ENCODE data around the gene KLHL14.
"Not testable (repeated sequence)": the region's sequence is repeated elsewhere in the genome, so short reads cannot be mapped to it uniquely, and the experiment has no call there.

The KLHL14 gene, protein sequence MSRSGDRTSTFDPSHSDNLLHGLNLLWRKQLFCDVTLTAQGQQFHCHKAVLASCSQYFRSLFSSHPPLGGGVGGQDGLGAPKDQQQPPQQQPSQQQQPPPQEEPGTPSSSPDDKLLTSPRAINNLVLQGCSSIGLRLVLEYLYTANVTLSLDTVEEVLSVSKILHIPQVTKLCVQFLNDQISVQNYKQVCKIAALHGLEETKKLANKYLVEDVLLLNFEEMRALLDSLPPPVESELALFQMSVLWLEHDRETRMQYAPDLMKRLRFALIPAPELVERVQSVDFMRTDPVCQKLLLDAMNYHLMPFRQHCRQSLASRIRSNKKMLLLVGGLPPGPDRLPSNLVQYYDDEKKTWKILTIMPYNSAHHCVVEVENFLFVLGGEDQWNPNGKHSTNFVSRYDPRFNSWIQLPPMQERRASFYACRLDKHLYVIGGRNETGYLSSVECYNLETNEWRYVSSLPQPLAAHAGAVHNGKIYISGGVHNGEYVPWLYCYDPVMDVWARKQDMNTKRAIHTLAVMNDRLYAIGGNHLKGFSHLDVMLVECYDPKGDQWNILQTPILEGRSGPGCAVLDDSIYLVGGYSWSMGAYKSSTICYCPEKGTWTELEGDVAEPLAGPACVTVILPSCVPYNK

DNA sequence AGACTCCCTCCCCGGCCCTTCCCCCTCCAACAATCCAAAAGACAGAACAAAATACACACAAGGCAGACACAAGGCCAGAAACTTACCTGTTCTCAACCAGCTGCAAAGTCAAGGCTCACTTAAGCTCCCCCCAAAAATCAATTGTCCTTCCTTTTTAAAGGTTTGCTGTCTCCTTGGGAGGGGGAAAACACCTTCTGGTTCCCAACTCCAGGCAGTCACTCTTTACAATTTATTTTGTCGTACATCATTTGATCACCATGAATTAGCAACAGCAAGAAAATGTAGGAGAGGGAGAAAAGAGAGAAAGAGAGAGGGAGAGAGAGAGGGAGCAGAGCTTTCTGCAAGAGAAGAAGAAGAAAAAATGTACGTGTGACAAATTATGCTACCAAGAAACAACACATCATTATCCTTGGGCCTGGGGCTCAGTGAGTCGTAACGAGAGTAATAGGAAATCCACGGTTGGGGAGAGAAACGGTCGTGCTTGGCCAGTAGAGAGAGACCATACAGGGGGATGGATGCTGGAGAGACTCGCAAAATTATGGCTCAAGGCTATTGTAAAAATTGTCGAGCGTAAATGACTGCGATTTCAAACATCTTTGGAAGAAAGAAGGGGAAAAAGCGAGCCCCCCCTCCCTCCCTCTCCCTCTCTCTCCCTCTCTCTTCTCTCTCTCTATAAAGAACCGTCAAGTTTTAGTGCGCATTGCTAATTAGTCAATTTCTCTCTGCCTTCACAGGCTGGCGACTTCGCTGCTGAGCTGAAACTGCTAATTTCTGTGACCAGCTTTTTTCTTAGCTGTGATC, at the start of gene KLHL14:
Gene KLHL14 (minus strand): TSS at position 443 of the 801 bp plus-strand sequence. CDS start 2,432 bp downstream, outside the sequence.
- peak within 1 kb of the TSS; percentile 39; the same call in 1 of the 2 replicates for H3K4me3 ChIP-seq (ENCODE audit: low read length)
- no peak for TF ChIP-seq ZNF274 (IDR thresholded peaks at IDR 0.05; ENCODE audit: low read depth, low read length)

DNA sequence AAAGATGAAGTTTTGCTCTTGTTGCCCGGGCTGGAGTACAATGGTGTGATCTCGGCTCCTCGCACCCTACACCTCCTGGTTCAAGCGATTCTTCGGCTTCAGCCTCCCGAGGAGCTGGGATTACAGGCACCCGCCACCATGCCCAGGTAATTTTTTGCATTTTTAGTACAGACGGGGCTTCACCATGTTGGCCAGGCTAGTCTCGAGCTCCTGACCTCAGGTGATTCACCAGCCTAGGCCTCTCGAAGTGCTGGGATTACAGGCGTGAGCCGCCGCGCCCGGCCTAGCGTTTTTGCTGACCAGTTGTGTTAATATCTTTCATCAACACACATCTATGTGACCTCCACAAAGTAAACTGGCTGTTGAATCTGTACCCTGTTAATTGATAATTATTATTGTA, 49.4 kb upstream of the KLHL14 start:
- H3K4me3 ChIP-seq (ENCODE audit: low read length) = no peak overlapping the region
- no peak for TF ChIP-seq ZNF274 (IDR thresholded peaks at IDR 0.05; ENCODE audit: low read depth, low read length)

- TF ChIP-seq ZNF274 (IDR thresholded peaks at IDR 0.05; ENCODE audit: low read depth, low read length) = no peak
- no peak overlapping the region for H3K4me3 ChIP-seq (ENCODE audit: low read length)
Measured at GRCh38 chr18:32815881-32816280, 43.1 kb upstream of the KLHL14 start.

DNA sequence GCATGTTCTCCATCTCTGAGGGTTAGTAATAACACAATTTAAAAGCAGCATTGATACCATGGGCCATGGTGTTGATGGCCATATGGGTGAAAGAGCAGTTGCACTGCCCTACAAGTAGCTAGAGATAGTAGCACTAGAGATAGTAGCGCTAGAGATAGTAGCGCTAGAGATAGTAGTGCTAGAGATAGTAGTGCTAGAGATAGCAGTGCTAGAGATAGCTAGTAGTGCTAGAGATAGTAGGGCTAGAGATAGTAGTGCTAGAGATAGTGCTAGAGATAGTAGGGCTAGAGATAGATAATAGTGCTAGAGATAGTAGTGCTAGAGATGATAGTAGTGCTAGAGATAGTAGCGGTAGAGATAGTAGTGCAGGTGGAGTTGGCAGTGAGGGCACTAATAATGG, 39.5 kb upstream of the KLHL14 start:
- no peak overlapping the region for H3K4me3 ChIP-seq (ENCODE audit: low read length)
- no peak for TF ChIP-seq ZNF274 (IDR thresholded peaks at IDR 0.05; ENCODE audit: low read depth, low read length)

- H3K4me3 ChIP-seq (ENCODE audit: low read length) = no peak overlapping the region
- TF ChIP-seq ZNF274 (IDR thresholded peaks at IDR 0.05; ENCODE audit: low read depth, low read length) = no peak
Measured at GRCh38 chr18:32810314-32810713, 37.5 kb upstream of the KLHL14 start.

GRCh38 chr18:32805354-32805753, 32.5 kb upstream of the KLHL14 start:
- H3K4me3 ChIP-seq (ENCODE audit: low read length) = no peak overlapping the region
- TF ChIP-seq ZNF274 (IDR thresholded peaks at IDR 0.05; ENCODE audit: low read depth, low read length) = no peak

DNA sequence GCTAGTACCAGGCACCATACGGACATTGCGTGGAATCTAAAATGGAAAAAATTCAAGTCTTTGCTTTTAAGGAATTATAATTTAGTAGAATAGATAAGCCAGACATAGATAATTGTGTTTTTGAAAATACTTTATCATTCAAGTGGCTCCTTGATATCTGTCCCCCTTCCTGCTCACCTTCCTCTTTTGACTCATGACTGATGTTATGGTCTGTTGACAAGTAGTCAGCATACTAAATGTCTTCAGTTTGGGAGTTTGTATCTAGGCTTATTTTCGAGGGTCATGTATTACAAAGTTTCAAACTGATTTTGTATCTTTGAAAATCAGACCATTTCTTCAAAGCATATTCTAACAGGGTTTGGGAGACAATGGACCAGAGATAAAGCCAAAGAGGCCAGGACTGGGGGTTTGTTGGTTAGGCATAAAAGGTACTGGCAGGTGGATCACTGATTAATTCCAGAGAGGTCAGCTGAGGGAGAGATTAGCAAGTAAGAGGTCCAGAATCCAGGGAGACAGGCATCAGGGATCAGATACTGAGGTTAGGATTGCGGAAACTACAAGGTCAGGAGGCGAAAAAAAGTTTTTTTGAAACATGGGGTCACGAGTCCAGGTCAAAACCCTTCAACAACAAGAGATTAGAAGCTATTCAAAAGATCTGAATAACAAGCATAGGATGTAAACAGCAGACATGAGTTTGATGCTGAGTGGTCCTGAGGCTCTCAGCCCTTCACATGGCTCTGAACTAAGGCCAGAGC, 31.5 kb upstream of the KLHL14 start:
- no peak overlapping the region for H3K4me3 ChIP-seq (ENCODE audit: low read length)
- no peak for TF ChIP-seq ZNF274 (IDR thresholded peaks at IDR 0.05; ENCODE audit: low read depth, low read length)

DNA sequence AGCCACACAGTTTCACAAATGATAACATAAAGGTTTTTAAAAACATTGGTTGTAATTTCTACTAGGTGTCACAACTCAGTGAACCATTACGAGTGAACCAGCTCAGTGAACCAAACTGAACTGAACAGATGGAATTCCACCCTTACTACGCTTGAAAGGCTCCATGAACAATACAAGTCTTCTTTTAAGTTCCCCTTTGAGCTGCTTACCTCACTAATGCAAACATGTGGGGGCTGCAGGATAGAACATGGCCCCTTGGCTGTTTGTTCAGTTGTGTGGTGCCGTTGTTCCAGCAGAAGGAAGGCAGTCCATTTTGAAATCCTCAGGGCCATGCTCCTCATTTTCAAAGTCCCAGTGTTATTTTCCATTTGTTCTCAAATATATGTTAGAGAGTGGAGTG, 30.7 kb upstream of the KLHL14 start:
- no peak for TF ChIP-seq ZNF274 (IDR thresholded peaks at IDR 0.05; ENCODE audit: low read depth, low read length)
- no peak overlapping the region for H3K4me3 ChIP-seq (ENCODE audit: low read length)

DNA sequence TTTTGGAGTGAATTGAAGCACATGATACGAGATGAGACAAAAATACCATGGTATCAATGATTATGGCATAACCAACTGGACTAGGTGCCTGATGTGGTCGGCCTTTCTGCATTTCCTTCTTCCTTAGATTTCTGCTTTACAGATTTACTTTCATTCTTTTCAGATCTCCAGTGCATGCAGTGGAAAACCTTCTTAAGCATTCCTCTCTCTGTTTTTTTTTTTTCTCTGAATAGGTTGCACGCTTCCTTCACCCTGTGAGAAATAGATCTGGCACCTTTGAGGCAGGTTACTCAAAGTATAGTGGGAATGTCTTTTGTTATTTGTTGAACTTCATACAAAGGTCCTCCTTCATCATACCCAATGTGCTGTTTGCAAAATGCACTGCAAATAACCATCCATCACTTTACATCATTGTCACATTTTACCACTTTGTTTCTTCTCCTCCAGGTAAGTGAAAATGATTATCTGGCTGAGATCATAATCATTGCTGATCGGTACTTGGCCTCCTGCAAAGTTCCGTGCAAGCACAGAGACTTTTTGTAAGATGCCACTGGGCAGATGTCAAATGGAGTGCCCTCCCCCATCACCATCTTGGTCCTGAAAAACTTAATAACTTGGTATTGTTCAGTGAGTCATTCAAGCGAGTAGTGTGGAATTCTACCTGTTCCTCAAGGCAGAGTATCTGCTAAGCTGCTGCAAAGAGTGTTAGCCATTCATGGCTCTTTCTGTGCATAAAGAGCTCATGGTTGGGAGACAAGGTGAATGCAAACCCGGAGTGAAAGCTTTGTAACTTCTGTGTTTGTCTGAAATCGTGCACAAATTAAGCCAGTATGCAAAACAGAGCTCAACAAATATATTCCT, 30.0 kb upstream of the KLHL14 start:
- no peak for TF ChIP-seq ZNF274 (IDR thresholded peaks at IDR 0.05; ENCODE audit: low read depth, low read length)
- H3K4me3 ChIP-seq (ENCODE audit: low read length) = peak overlapping the region; percentile 26; the same call in 1 of the 2 replicates

DNA sequence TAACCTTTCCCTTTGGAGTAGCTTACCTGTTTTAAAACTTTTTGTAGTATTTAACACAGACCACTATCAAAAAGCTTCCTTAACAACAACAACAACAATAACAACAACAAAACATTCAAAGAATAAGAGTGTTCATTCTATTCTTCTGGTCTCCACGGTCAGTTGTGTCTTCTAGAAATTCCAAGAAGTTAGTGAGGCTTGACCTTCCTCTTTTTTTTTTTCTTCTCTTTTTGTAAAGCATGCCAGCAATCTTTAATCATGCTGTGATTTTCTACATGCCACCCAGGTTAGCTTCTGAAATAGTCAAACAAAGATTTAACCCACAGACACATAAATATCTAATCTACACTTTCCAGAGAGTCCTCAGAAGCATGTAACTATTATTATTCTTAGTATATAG, 28.4 kb upstream of the KLHL14 start:
- H3K4me3 ChIP-seq (ENCODE audit: low read length) = no peak overlapping the region
- no peak for TF ChIP-seq ZNF274 (IDR thresholded peaks at IDR 0.05; ENCODE audit: low read depth, low read length)

- no peak for TF ChIP-seq ZNF274 (IDR thresholded peaks at IDR 0.05; ENCODE audit: low read depth, low read length)
- no peak overlapping the region for H3K4me3 ChIP-seq (ENCODE audit: low read length)
Measured at GRCh38 chr18:32798209-32798960, 25.6 kb upstream of the KLHL14 start.

DNA sequence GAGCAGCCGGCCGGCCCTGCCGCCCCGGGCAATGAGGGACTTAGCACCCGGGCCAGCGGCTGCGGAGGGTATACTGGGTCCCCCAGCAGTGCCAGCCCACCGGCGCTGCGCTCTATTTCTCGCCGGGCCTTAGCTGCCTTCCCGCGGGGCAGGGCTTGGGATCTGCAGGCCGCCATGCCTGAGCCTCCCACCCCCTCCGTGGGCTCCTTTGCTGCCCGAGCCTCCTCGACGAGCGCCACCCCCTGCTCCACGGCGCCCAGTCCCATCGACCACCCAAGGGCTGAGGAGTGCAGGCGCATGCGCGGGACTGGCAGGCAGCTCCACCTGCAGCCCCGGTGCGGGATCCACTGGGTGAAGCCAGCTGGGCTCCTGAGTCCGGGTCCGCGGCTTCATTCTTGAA, 21.8 kb upstream of the KLHL14 start:
- not testable (repeated sequence) for H3K4me3 ChIP-seq (ENCODE audit: low read length)
